Fibroblast of mammary gland (primary cell): ENCODE data around the gene PLCH1.

ENCODE experiments used
- DNase-seq: peaks from one replicate; pipeline ENCODE4 v3.0.0-alpha.2; 2010; ENCODE audit warnings: low read depth
- H3K4me3 ChIP-seq: 2 replicates; pipeline ENCODE4 v1.5.1; 2011; ENCODE audit warnings: low read depth, mild to moderate bottlenecking, low read length, moderate library complexity; ENCODE audit not compliant: control insufficient read depth
- TF ChIP-seq, protein P1 (sequence below): conservative IDR thresholded peaks from 2 replicates; pipeline ENCODE4 v1.5.1; 2011; ENCODE audit warnings: low read depth, low read length, inconsistent platforms; ENCODE audit not compliant: control insufficient read depth, insufficient read depth

PLCH1 gene

DNA sequence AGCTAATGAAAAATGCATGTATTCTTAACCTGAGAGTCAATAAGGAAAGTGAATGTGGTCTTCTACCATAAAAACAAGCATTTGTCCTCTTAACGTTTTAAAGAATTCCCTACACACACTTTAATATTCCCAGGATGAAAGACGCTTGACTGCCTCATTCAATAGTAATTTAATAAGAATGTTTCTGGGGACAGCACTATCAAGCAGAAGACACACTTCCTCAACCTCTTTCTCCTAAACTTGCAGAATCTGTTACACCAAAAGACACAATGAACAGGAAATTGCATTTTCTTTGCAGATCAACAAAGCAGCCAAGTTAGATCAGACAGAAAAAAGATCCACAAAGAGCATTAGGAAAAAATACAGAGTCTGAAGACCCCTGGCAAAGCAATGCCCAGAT lies 97.7 kb downstream of the PLCH1 start:
- TF ChIP-seq, protein P1, sequence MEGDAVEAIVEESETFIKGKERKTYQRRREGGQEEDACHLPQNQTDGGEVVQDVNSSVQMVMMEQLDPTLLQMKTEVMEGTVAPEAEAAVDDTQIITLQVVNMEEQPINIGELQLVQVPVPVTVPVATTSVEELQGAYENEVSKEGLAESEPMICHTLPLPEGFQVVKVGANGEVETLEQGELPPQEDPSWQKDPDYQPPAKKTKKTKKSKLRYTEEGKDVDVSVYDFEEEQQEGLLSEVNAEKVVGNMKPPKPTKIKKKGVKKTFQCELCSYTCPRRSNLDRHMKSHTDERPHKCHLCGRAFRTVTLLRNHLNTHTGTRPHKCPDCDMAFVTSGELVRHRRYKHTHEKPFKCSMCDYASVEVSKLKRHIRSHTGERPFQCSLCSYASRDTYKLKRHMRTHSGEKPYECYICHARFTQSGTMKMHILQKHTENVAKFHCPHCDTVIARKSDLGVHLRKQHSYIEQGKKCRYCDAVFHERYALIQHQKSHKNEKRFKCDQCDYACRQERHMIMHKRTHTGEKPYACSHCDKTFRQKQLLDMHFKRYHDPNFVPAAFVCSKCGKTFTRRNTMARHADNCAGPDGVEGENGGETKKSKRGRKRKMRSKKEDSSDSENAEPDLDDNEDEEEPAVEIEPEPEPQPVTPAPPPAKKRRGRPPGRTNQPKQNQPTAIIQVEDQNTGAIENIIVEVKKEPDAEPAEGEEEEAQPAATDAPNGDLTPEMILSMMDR = no peak
- no peak overlapping the region for H3K4me3 ChIP-seq
- no peak for DNase-seq

DNA sequence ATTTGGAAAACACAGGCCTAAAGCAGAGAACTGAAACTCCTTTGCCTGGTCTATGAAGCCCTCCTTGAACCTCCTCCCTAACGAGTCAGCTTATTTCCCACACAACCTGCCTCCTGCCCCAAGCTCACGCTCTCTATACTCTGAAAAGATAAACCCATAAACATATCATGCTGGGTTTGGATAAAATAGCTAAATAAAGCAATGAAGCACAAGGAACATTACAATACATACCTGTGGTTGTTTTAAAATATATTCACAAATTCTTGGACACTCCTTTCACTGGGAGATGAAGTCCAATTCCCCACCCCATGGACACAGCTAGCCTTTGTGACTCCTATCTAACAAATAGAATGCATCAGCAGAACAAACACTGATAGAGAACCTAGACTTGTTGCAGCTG lies 98.2 kb downstream of the PLCH1 start:
- TF ChIP-seq, protein P1 = no peak
- H3K4me3 ChIP-seq = no peak overlapping the region
- DNase-seq = no peak

DNA sequence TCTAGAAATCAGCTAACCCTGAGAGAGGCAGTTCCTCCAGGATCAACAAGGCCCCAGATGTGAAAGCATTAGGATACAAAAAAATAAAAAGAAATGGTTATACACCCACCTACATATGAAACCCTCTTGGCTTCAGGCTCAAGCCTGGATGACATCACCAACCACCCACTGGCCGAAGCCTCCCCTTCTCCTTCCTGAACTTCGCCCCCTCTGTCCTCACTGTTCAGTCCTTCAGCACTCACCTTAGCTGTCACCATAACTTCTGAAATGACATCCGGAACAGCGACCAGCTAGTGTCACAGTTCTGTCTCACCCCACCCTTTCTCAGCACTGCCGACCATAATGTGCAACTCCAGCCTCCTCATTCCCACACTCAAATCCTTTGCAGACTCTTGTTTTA lies 98.7 kb downstream of the PLCH1 start:
- H3K4me3 ChIP-seq = no peak overlapping the region
- no peak for DNase-seq
- TF ChIP-seq, protein P1 = no peak

DNA sequence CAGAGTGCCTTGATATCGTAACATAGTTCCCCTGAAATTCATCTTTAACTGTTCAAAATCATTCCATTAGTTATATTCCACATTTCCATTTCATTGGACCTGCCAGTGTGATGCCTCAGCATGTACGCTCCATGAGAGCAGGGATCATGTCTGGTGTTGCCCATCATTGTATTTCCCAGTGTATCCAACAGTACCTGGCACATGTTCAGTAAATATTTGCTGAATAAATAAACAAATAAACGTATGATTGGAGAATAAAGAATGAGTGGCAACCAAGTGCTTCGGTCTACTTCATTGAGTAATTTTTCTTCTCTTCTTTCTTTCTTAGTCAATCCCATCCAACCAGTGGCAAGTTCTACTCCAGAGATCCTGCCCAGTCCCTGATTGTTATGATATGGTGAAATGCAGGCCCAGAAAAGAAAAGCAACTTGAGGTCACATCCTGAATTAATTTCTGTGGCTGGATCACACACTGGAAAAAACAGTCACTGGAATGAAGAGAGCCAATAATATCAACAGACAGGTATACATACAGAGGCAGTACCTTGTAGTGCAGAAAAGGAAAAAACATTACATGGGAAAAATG lies 101.2 kb downstream of the PLCH1 start:
- TF ChIP-seq, protein P1 = no peak
- DNase-seq = no peak
- H3K4me3 ChIP-seq = no peak overlapping the region

DNA sequence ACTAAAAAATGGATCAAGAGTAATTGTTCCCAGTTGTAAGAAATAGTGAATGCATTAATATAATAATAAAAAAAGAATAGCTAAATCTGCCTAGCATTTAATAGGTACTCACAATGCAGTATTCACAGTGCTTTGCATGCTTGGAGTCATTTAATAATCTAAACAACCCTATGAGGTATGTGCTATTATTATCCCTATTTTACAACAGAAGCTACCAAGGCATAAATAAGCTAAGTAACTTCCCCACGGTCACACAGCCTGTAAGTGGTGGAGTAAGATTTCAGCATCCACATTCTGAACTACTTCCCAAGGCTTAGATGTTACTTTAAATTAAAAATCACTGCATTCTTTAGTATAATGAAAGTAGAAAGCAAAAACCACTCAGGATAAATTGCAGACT lies 102.9 kb downstream of the PLCH1 start:
- no peak for DNase-seq
- TF ChIP-seq, protein P1 = no peak
- H3K4me3 ChIP-seq = no peak overlapping the region

DNA sequence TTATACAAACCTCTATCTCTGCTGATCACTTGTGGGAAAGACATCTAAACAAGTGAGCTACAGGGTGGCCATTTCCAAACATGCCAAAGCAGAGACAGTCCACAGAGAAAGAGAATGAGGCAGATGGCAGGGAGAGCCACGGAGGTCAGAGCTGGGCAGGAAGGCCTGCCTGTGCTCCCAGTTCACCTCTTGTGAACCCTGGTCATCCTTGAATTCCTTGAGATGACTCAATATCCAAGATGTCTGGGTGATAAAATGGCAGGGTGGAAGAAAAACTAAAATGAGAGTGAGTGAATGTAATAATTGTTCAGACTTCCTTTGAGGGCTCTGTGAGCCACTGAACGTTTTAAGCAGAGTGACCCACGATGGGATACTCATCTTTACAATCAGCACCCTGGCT lies 104.8 kb downstream of the PLCH1 start:
- H3K4me3 ChIP-seq = no peak overlapping the region
- no peak for DNase-seq
- TF ChIP-seq, protein P1 = no peak
